ENCODE measurements around the gene TTC16.

TTC16 gene

DNA sequence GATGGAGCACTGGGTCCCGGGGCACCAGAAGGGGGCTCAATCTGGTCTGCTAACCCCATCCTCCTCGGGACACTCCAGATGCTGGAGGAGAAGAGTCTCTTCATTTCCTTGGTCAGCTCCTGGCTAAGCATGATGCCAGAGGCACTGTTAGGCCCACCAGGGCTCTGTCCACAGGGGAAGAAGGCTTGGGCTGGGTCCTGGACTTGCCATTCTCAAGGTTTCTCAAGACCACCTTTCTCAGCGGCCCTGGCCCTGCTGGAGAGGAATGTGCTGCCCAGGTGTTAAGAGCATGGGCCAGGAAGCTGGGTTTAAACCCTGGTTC lies 54.7 kb downstream of the TTC16 start:
- no peak for DNase-seq

DNA sequence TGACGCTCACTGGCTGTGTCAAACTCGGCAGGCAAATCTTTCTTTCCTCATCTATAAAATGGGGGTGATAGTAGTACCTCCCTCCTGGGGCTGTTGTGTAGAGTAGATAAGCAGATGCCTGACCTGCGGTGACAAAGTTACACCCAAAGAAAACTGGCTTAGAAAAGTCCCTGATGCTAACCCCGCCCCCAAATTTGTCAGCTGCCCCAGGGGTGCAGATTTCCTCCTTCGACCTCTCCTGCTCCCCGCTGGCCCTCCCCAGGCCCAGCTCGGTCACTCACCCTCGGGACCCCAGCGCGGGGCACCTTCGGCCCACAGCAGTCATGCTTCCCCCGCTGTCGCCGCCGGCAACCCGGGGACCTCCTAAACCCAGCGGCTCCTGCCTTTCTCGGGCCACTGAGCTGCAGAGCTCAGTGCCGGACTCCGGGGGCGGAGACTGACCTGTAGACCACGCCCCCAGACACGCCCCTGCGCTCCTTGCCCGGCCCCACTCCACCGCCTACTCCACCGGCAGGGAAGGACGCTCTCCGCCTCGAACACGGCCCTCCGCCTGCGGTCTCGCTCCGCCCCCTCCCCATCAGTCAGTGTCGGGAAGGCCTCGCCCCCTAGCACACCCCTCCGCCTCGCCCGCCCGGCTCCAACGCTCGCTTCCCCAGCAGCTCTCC lies 55.2 kb downstream of the TTC16 start:
- DNase-seq: peak; percentile 97 to 98

DNA sequence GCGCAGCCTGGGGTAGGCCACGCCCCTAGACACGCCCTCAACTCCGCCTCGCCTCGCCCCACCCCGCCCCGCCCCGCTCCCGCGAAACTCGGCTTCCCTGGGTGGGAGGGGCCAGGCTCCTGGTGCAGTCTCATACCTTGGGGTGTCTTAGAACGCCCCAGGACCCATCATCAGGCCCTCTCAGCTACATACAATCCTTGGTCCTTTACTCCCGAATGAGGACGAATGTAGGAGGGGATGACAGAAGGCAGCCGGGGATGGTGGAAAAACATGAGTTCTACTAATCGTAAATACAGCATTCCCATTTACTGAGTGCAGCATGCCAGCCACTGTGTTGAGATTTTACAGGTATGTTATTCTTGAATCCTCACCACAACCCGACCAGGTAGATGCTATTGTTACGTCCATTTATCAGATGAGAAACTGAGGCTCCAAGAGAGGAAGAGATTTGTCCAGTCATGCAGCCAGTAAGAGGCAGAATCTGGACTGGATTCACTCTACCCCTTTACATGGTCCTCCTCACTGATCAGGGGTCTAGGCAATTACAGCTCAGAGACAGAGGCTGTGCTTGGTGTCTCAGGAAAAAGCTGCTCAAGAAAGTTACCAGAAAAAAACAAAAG lies 55.8 kb downstream of the TTC16 start:
- DNase-seq: no peak

DNA sequence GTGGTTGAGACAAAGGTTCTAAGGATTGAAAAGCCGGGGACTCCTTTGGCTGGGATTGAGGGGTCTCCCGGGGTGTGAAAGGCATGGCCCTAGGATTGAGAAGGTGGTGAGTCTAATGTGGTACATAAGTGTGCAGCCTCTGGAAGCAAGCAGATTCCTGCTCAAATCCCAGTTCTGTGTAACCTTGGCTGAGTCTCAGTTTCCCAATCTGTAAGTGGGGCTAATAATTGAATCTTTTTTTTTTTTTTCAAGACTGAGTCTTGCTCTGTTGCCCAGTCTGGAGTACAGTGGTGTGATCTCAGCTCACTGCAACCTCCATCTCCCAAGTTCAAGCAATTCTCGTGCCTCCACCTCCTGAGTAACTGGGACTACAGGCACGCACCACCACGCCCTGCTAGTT lies 56.7 kb downstream of the TTC16 start:
- no peak for DNase-seq

DNA sequence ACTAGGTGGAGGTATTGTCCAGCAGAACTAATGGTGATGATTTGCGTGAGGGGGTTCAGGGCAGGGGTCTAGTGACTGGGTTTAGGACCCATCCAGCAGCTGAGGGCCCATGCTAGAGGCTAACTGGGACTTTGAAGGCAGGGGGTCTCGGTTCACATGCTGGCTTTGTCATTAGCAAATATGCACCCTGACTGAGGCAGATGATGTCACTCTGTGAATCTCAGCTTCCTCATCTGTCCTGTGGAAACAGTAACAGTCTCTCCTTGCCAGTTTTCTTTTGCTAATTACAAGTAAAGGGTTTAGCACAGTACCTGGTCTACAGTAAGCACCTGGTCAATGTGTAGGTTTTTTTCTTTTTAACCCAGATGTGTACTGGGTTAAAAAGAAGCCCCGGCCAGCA lies 57.4 kb downstream of the TTC16 start:
- no peak for DNase-seq

DNA sequence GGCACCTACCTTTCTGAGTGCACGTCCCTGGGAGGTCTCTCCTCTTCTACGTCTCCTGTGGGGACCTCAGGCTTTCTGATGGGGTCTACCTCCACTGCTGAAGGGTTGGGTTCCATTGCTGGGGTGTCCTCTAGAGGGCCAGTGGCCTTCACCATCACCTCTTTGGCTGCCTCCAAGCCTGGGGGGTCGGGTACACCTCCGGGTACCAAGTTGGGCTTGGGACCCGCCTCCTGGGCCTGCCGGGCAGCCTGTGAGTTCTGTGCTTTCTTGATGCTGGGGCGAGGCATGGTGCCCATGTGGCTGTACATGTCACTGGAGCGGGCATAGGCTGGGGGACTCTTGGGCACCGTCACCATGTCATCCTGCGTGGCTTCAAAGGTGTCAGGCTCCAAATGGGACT lies 58.1 kb downstream of the TTC16 start:
- DNase-seq: no peak

DNA sequence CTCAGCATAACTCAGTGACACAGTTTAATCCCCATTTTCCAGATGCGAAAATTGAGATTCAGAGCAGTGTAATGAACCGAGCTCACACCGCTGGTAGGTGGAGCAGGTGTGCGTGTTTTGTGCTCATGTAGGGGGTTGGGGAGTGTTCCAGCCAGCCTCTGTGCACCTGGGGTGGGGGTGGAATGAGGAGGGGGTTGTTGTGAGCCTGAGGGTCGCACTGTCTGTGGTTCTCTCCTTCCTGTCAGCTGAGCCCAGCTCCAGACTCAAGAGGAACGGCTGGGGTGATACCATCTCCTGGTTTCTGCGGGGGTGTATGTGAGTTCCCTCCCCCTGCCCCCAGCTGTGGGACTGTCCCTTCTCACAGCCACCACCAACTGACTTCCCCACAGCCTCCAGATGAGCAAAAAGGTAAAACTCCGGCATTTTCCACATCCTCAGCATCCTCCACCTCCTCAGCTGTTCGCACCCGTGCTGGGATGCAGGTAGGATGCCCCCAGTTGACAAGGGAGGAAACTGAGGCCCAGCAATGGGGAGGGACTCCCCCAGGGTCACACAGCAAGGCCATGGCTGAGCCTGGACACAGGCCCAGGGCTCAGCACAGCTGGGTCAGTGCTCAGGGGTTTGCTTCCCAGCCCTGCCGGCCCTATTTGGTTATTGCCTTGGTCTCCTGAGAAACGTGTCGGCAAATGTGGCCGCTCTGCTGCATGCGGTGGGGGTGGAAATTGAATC lies 60.5 kb downstream of the TTC16 start:
- DNase-seq: peak; percentile 85 to 87

DNA sequence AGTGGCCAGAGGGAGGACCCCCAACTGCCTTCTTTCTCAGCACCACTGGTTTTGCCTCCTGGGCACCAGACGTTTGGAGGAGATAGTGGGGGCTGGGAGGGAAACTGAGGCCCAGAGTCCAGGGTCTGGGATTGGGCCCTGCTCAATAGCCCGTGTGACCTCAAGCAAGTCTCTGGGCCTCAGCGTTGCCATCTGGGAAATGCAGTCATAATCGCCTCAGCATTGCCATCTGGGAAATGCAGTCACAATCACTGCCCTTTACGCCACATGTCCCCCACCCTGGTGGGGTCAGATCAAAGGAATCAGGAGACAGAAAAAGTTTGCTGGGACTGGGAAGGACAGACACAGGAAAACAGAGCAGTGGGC lies 61.0 kb downstream of the TTC16 start:
- no peak for DNase-seq

DNA sequence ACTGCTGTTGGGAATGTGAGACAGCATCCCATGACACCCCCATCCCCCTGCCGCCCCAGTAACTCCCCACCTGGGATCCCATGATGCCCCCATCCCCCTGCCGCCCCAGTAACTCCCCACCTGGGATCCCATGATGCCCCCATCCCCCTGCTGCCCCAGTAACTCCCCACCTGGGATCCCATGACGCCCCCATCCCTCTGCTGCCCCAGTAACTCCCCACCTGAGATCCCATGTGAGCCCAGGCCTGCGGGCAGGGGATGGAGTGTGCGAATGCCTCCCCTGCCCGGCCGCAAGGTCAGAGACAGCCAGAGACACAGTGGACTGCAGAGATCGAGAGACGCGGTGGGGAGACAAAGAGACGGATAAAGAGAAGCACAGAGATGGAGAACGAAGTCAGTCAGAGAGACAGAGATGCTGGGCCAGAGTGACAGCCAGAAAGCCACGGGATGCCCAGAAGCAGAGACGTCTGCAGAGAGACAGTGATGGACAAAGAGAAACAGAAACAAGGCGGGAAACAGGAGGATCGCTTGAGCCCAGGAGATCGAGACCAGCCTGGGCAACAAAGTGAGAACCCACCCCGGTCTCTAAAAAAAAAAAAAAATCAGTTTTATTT lies 61.6 kb downstream of the TTC16 start:
- DNase-seq: peak in 1 of 2 donors; percentile 43

DNA sequence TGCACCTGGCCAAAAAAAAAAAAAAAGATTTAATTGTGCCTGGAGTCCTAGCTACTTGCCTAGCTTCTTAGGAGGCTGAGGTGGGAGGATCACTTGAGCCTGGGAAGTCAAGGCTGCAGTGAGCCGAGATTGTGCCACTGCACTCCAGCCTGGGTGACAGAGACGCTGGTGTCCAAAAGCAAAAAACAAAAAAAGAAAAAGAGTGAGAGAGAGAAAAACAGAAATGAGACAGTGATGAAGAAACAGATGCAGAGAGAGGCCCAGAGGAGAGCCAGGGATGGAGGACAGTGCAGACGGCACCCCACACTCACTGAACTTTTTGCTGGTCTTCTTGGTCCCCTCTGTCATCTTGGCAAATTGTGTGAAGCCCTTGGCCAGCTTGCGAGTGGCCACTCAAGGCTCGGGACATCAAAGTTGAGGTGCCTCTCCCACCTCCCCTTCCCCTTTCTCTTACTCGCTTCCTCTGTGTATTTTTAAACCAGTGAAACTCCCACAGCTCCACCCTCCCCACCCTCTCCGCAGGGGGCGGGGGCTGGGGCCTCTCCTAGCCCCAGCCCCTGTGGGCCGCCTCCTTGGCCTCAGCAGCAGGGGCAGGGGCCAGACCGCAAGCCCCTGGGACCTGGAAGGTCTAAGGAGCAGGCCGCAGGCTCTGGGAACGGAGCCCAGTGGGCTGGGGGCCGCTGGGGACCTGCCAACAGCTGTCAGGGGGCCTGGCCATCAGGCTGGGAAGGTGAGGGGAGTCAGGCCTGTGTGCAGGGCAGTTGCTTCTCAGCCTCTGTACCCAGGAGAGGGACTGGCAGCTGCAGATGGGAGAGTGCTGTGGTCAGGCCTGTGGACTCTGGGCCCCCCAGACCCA lies 62.6 kb downstream of the TTC16 start, which contains the start of gene SH2D3C:
SH2D3C (minus strand) TSS at position 387 of the 856 bp plus-strand sequence; CDS start at position 348, 39 bp downstream.
- DNase-seq: peak; percentile 55 to 60

DNA sequence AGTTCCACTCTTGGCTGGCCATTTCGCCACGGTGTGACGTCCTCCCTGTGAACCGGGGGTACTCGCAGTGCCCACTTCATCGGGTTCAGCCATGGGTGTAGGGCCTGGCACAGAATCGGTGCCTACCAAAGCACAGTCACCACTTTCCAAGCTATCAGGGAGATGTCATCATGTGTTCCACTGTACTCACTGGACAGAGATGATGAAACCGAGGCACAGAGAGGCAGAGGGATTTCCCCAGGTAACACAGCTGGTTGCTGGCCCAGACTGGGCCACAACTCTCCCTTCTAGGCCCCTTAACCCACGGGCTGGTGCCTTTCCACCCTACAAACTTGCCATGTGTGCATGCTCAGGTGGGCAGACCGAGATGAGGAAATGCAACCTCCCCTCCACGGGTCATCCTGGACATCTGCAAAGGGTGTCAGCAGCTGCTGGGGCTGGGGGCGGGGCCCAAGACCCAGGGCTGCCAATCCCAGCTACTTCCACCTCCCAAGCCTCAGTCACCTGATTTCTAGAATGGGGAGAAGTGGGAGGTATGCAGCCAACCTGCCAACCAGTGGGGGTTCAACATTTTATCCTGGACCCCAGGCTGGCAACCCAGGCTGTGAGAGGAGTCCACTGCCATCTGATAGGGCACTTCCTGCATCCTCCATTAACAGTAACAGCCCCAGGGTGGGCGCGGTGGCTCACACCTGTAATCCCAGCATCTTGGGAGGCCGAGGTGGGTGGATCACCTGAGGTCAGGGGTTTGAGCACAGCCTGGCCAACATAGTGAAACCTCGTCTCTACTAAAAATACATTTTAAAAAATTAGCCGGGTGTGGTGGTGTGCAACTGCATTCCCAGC lies 63.5 kb downstream of the TTC16 start:
- peak; percentile 67 to 71 for DNase-seq

DNA sequence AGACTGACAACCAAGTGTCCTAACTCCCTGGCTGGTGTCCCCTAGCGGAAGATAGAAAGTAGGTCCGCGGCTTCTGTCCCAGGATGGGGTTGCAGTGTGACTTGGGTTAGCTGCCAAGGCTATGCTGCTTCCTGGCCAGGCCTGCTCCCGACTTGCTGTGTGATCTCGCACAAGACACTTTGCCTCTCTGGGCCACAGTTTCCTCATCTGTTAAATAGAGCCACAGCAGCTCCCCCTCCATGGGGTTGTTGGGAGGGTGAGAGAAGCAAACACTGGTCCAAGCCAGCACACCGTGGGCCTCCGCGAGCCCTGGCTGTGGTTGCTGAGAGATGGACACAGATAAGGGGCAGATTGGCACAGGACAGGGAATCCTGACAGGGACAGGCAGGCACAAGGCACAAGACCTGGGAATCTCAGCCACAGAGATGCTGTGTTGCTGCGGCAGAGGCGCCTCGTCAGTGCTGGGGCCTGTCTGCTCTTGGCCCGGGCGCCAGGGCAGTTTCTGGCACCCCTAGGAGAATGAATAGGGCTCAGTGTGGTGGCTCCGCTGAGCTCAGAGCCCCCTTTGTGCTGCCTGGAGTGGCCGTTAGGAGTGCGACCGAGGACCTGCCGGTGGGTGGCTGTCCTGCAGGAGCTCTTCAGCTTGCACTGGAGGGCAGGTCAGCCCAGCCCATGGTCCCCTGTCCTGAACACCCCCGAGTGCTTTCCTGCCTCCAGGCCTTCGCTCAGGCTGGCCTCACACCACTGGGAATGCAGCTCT lies 64.4 kb downstream of the TTC16 start:
- DNase-seq: no peak

DNA sequence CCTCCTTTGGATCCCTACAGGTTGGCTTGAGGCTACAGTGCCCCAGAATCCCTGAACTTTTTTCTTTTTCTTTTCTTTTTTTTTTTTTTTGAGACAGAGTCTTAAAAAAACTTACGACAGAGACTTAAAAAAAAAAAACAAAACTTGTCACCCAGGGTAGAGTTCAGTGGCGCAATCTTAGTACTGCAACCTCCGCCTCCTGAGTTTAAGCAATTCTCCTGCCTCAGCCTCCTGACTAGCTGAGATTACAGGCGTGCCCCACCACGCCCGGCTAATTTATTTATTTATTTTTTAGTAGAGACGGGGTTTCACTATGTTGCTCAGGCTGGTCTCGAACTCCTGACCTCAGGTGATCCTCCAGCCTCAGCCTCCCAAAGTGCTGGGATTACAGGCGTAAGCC lies 65.0 kb downstream of the TTC16 start:
- peak in 1 of 2 donors; percentile 40 for DNase-seq

Data from CD4-positive, alpha-beta T cell treated with Interferon alpha-2 for 1 hour (primary cell).